Ammon's horn (tissue), 1 donor: ENCODE results near the gene DAB1.
A peak's percentile ranks its signal among the peaks of the same experiment; 100 is the strongest.
"Not testable (repeated sequence)": the region's sequence is repeated elsewhere in the genome, so short reads cannot be mapped to it uniquely, and the experiment has no call there.

Experiments
- DNase-seq: peaks from one replicate; pipeline ENCODE4 v3.0.0-alpha.2; 2016; ENCODE audit warnings: low spot score

Gene DAB1

DNA sequence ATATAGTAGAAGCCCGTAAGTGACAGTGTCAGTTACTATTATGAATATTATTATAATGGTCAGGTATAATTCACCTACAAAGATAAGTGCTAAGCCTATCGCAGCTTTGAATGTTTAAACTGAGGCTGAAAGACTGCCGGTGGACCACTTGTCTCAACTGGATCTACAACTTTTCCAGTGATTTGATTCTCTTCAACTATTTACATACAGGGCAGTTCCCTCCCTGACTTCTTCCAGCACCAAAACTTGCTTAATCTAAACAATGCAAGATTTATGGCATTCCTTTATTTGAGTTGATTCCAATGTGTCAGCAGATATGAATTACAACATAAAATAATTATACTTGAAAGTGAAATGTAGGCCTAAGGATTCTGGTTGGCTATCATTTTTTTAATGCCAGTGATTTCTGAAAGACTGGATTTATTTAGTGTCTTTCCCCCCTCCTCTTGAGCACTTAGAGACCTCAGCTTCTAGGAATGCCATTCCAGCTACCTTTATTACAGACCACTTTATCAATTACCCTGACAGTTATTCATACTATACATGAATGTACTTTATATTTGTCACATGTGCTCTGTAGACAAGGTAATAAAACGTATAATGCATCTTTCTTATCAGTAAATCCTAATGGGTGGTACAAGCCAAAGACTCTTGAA, 304.8 kb downstream of the DAB1 start:
- DNase-seq, result no peak

DNA sequence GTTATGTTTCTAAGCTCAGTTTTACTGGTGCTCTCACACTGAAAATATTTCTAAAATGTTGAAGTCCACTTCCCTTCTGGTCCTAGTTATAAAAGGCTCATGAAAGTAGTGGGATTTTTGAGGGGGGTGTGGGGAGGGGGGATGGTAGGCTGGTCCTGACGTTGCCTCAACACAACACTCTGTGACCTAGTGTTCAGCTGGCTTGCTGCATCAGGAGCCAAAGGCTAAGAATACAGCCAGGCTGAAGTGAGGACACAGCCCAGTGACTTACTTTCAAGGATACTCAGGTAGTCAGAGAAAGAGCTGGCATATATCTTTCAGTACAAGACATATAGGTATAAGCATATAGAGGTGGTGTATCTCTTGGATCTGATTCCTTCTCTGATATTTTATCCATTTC, 306.1 kb downstream of the DAB1 start:
- DNase-seq, result no peak

DNA sequence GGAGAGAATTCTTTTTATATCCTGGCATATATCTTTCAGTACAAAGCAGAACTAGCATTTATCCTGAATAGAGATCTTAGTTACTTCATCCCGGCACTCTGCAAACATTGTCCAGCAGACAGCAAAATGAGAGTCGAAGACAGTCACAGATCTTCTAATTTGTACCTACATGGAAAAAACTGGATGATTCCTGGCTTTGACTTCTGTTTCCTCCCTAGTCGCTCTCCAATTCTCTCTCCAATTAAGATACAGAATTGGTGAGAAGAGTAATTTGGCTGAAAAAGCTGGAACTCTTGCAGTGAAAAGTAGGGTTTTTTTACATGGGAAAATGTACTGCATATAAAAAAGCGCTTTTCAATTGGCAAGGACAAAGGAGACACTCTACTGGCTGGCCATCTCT, 307.0 kb downstream of the DAB1 start:
- DNase-seq, result no peak

DNA sequence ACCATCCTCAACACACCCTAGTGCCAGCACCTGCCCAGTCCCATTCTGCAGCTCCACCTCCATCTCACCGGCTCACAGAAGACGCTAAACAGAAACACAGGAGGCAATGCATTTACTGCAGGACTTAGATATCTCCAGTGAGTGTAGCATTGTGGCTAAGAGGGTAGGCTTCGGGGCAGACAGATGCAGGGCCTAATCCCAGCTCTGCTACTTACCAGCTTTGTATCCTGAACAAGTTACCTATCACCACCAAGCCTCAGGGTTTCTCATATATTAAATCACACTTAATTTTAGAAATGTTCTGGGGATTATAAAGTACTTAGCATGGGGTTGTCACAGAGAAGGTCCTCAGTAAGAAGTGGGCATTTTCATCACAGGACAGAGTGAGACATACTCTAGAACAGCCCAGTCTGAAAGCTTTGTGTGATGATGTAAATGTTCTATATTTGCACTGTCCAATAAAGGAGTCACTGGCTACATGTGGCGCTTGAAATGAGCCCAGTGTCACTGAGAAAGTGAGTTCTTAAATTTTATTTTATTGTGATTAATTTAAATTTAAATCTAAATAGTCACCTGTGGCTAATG, 308.7 kb downstream of the DAB1 start:
- DNase-seq, result no peak

GRCh38 chr1:57112148-57112547, 311.7 kb downstream of the DAB1 start:
- no peak for DNase-seq

- no peak for DNase-seq
Observed at GRCh38 chr1:57111175-57111574, 312.7 kb downstream of the DAB1 start.

- DNase-seq, result no peak
Observed at GRCh38 chr1:57109883-57110282, 314.0 kb downstream of the DAB1 start.

- DNase-seq, result no peak
Observed at GRCh38 chr1:57109247-57109646, 314.6 kb downstream of the DAB1 start.

- no peak for DNase-seq
Observed at GRCh38 chr1:57106296-57106695, 317.6 kb downstream of the DAB1 start.

DNA sequence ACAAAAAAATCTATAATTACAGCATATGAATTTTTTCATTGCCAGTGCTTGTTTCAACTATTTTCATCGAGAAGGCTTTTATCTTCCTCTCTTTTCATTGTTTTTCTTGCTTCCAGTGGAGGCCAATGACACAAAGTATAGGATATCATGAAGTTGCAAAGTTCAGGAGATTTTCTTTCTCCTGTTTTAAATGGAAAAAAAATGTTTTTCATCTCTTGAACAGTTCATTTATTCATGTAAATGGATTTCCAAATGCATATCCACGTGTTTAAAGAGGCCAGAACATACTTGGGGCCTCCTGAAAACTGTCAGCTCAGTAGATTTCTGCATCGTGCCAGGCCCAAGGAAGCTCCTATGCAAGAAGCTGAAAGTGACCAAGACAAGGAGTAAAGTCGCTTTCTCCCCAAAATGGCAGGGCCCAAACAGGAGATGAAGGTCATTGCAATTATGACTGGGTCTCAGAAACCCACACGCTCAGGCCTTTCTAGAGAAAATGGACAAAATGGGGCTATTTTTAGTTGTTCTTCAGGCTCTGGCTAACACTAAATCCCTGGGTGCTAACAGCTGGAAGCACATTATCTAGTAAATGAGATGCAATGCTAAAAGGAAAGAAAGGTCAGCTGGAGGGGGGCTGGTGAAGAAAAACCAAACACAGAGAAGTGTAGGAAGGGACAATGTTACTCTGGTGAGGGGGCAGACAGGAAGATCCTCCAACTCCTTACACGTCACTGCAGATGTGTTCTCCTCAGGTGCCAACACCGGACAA, 321.1 kb downstream of the DAB1 start:
- DNase-seq, result no peak

- DNase-seq, result no peak
Observed at GRCh38 chr1:57101209-57101608, 322.7 kb downstream of the DAB1 start.

DNA sequence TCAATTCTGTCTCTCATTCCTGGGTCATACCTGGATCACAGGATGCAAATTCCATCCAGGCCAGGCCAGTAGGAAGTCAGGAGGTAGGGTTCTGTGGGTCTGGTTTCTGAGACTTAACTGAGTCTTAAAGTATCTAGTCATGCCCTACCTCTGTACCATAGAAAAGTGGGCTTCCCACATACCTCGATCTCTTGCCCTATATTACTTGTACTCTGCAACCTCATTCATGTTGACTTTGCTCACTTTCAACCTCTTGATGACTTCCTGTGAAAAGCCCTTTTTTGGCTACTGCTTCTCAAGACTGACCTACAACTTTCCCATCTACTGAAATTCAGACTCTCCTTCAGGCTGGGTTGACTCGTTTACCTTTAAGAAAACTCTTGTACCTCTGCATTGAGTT, 329.1 kb downstream of the DAB1 start:
- no peak for DNase-seq

- DNase-seq, result no peak
Observed at GRCh38 chr1:57093122-57093521, 330.7 kb downstream of the DAB1 start.

GRCh38 chr1:57091642-57092041, 332.2 kb downstream of the DAB1 start:
- no peak for DNase-seq

DNA sequence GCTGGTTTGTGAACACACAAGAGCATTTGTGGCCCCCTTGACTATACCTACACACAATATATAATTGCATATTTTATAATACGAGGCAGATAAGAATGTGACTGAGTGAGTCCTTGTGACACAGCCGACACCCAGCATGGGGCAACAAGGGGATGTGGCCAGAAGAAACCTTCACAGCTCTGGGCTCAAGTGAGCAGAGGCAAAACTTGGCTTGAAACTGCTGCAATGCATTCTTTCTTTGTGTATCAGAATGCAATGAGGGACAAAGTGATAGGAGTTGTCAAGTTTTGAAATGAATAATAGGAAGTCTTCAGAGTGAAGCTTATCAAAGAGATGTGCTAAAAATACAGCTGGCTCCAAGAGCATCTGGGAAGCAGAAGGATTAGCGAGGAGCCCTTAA, 334.0 kb downstream of the DAB1 start:
- no peak for DNase-seq

DNA sequence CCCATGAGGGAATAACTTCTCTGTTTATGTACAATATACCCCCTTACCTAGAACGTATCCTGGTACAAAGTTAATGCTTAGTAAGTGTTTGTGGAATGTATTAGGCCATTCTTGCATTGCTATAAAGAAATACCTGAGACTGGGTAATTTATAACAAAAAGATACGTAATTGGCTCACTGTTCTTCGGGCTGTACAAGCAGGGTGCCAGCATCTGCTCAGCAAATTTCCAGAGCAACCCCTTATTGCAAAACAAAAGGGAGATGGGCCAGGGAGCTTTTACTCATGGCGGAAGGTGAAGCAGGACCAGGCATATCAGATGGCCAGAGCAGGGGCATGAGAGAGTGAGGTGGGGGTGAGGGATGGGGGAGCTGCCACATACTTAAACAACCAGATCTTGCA, 334.6 kb downstream of the DAB1 start:
- no peak for DNase-seq

DNA sequence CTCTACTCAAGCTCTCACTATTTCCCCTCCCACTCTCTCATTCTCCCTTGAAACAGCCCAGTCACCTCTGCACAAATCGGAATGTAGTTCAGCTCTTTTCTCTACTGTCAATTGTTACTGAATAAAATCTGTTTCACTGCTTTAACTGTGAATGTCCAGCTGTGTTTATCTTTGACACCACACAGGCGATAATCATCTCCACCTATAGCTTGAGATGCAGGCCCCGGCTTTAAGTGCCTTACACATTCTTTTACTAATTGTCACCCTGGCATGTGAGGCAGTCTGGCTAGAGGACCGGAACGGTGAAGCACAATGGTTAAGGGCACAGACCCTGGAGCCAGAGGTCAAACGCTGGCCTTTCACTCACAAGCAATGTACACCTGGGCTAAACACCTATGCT, 335.2 kb downstream of the DAB1 start:
- no peak for DNase-seq

DNA sequence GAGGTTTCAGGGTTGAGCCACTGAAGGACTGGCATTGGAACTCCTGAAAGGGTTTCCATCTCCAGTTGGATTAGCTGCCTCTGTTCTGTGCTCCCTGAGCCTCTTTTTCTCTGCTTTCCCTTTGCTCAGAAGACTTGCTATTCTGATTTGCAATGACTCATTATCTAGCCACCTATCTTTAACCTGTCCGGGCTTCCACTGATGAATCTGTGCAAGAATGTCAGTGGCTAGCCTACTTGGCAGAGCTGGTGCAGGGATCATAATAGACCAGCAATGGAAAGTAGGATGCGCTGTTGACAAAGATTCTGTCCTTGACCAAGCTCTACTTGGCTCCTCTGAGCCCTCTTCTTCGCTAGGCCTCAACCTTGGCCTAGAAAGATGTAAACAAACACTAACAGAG, 336.2 kb downstream of the DAB1 start:
- not testable (repeated sequence) for DNase-seq

GRCh38 chr1:57086154-57086553, 337.7 kb downstream of the DAB1 start:
- peak; percentile 19 for DNase-seq

DNA sequence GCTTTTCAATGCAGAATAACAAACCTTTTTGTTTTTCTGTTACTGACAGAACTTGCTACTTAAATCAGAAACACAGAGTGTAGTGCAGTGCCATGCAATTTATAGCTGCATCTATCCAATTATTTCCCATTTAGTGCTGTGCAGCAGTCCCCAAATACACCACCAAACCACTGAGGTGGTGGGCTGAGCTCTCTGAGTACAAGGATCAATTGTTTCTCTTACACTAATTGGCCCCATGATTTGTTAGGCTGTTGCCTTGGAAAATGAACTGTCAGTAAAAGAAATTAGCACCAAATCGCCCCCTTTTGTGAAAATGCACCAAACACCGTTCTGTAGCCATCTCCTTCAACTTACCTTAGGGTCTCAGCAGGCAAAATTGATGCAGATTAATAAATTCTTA, 339.2 kb downstream of the DAB1 start:
- DNase-seq, result no peak

DNA sequence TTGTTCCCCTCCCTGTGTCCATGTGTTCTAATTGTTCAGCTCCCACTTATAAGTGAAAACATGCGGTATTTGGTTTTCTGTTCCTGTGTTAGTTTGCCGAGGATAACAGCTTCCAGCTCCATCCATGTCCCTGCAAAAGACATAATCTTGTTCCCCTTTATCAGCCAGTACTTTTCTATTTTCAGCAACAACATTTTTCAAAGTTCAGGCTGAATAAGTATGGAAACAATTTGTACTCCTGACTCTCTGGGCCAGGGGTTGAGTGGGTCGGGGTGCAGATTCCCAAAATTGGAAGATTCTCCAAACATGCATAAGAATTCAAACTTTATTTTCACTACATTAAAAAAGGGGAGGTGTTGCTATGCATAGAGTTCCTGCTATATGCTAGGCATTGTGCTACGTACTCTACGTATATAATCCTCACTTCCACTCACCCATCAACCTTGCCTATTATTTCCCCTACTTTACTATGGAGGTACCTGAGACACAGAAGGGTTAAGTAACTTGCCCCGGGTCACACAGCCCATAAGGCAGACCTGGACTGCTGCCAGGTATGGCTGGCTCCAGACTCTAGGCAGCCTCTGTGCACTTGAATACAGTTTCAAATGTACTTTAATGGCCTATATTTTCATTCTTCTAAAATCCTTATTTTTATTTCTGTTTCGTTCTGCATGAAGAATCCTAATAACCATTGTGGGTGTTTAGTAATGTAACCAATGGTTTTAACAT, 341.0 kb downstream of the DAB1 start:
- no peak for DNase-seq

DNA sequence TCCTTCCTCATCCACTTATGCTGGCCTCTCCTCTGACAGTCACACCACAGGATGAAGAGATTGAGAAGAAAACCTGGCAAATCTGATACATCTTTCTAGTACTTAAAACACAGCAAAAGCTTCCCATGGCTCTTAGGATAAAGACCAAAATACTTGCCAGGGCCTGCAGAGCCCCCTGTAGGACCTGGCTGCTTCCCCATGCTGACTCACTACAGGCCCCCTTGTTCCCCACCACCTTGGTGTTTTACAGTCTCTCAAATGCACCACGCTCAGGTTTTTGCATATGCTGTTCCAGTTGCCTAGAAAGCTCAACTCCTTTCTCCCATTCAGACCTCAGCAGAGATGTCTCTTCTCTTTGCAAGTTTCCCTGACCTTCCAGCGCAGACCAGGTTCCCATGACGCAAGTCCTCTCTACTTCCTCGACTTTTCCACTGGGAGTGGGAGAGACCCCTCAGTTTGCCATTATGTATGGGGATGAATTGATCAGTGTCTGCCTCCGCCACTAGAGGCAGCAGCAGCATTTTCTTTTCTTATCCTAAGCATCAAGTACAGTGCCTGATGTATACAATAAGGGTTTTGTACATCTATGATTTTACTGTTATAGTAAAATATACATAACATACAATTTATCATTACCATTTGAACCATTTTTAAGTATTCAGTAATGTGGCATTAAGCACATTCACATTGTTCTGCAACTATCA, 344.3 kb downstream of the DAB1 start:
- no peak for DNase-seq
